HG03095 (cell line): Measurements from ENCODE around the gene FAM117B.
"Not testable (repeated sequence)": the region's sequence is repeated elsewhere in the genome, so short reads cannot be mapped to it uniquely, and the experiment has no call there.

Experiments used
- ATAC-seq: cut with Tn5 transposase; IDR thresholded peaks from one replicate; pipeline ENCODE4 v1.9.1; 2021; ENCODE audit warnings: moderate library complexity; ENCODE audit not compliant: unreplicated experiment

The FAM117B gene

GRCh38 chr2:202807431-202808138 is 172.8 kb downstream of the FAM117B start:
- ATAC-seq = not testable (repeated sequence)

GRCh38 chr2:202808754-202809153 is 174.0 kb downstream of the FAM117B start:
- ATAC-seq = no peak

DNA sequence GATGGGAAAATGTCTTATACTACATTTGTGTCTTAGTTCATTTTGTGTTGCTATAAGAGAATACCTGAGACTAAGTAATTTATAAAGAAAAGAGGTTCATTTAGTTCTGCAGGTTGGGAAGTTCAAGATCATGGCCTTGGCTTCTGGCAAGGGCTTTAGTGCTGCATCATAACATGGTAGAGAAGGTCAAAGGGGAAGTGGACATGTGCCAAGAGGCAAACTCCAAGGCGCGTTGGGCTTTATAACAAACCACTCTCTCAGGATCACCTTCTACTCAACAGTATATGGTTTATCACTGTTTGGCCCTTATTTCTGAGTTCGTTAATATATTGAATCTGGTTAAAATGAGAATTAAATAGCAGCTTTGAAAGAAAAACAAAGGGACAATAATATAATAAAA is 178.6 kb downstream of the FAM117B start:
- ATAC-seq = no peak

GRCh38 chr2:202814226-202814625 is 179.5 kb downstream of the FAM117B start:
- no peak for ATAC-seq

- ATAC-seq = no peak
Observed at GRCh38 chr2:202815548-202816360, 181.0 kb downstream of the FAM117B start.

GRCh38 chr2:202817771-202818170 is 183.0 kb downstream of the FAM117B start:
- no peak for ATAC-seq

DNA sequence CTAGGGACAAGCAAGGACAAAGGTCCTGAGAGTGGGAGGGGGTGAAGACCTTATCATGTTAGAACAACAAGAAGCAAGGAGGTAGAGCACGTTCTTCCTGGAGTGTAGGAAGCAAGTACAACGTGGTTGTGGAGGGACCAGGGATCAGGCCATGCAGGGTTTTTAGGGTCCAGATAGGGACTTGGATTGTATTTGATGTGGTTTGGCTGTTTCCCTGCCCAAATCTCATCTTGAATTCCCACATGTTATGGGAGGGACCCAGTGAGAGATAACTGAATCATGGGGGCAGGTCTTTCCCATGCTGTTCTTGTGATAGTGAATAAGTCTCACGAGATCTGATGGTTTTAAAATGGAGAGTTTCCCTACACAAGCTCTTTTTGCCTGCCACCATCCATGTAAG is 183.6 kb downstream of the FAM117B start:
- ATAC-seq = no peak
